Panc1 (cell line): ENCODE data around the gene DNER. TPM values are rescaled to one million over a fixed set of nuclear protein-coding genes. Genes with fewer than 3 reads are reported as not detected.

Experiments used
- ATAC-seq: fragments of 200-7000 bp; cut with Tn5 transposase; 2 replicates; pipeline ENCODE4 v1.9.1; 2020; ENCODE audit warnings: mild to moderate bottlenecking, moderate library complexity
- BruUV-seq: library from RNA; stranded (reverse); fragments of 400-500 nt; replicated peaks from 2 replicates; lab custom pipeline; 2021; lab: Mats Ljungman, UMichigan
- CTCF ChIA-PET: fragments of 300-600 bp; sonication (Branson Sonifier 250); formaldehyde crosslinking; loops from one replicate; lab custom pipeline; 2022; ENCODE audit warnings: antibody characterized with exemption; lab: Charles Lee
- POLR2A ChIA-PET: fragments of 300-600 bp; sonication (Branson Sonifier 250); formaldehyde crosslinking; loops from one replicate; lab custom pipeline; 2022; ENCODE audit warnings: antibody characterized with exemption; lab: Charles Lee
- DNase-seq: peaks from one replicate; pipeline ENCODE4 v3.0.0-alpha.2; 2010; ENCODE audit warnings: low read depth, low spot score
- H3K27ac ChIP-seq: 2 replicates; pipeline ENCODE4 v1.5.1; 2011; ENCODE audit warnings: mild to moderate bottlenecking, low read length, inconsistent platforms
- H3K27me3 ChIP-seq: fragments of 200-500 bp; sonication (Bioruptor generic); 2 replicates; pipeline ENCODE4 v1.6.0; 2014; ENCODE audit warnings: low read length, inconsistent platforms; ENCODE audit not compliant: control insufficient read depth, insufficient read depth
- H3K36me3 ChIP-seq: fragments of 200-500 bp; sonication (Bioruptor generic); 2 replicates; pipeline ENCODE4 v1.5.1; 2014; ENCODE audit warnings: inconsistent platforms, mild to moderate bottlenecking, low read length, moderate library complexity; ENCODE audit not compliant: control insufficient read depth, insufficient read depth
- H3K4me1 ChIP-seq: 2 replicates; pipeline ENCODE4 v1.5.1; 2011; ENCODE audit warnings: inconsistent platforms, mild to moderate bottlenecking, low read length, moderate library complexity; ENCODE audit not compliant: control insufficient read depth, insufficient read depth
- H3K4me3 ChIP-seq, 2 experiments: 2 replicates each; pipeline ENCODE4 v1.5.1; 2011 to 2012; ENCODE audit warnings: low read depth in 2 of 2, low read length in 2 of 2, mild to moderate bottlenecking in 2 of 2, inconsistent platforms in 1 of 2, moderate library complexity in 1 of 2
- H3K9me3 ChIP-seq: fragments of 200-500 bp; sonication (Bioruptor generic); 2 replicates; pipeline ENCODE4 v1.5.1; 2014; ENCODE audit warnings: low read depth, mild to moderate bottlenecking, inconsistent platforms, low read length, moderate library complexity; ENCODE audit not compliant: control insufficient read depth, insufficient read depth
- CTCF ChIP-seq: fragments of 450-650 bp; IDR thresholded peaks from 2 replicates; pipeline ENCODE4 v1.5.1; 2017; ENCODE audit warnings: mild to moderate bottlenecking
- POLR2AphosphoS5 ChIP-seq: IDR thresholded peaks from 2 replicates; pipeline ENCODE4 v1.6.1; 2012; ENCODE audit warnings: mild to moderate bottlenecking, low read depth, low read length, moderate library complexity
- REST ChIP-seq, 2 experiments: IDR thresholded peaks; 2 replicates each; pipeline ENCODE4 v1.6.1; 2011 to 2012; ENCODE audit warnings: low read depth in 2 of 2, control low read depth in 1 of 2, low read length in 1 of 2, mild to moderate bottlenecking in 1 of 2, moderate library complexity in 1 of 2; ENCODE audit not compliant: insufficient read depth in 1 of 2
- SIN3A ChIP-seq: IDR thresholded peaks from 2 replicates; pipeline ENCODE4 v1.6.1; 2012; ENCODE audit warnings: low read depth, mild to moderate bottlenecking, low read length, moderate library complexity, borderline replicate concordance; ENCODE audit not compliant: insufficient read depth
- TCF7L2 ChIP-seq: IDR thresholded peaks from 2 replicates; pipeline ENCODE4 v1.6.1; 2011; ENCODE audit warnings: mild to moderate bottlenecking, low read depth, low read length, inconsistent platforms
- in situ Hi-C: cut with HindIII; loops from 2 replicates; pipeline ENCODE4 v1.10.0; 2016; ENCODE audit warnings: low sequenced_read_pairs, low pct_unique_long_range_greater_than_20kb
- intact Hi-C: fragments of 100-400 bp; cut with micrococcal nuclease; formaldehyde crosslinking; loops from one replicate; pipeline ENCODE4 v1.10.0; 2022; ENCODE audit not compliant: unreplicated experiment
- total RNA-seq: library from RNA; stranded (reverse); gene quantifications from one replicate; pipeline ENCODE4 v1.2.1, GENCODE V29; 2021; ENCODE audit not compliant: unreplicated experiment

The DNER gene
- total RNA-seq, 1 experiment from 2014 or later, result 0.31 TPM

- H3K27ac ChIP-seq, result no peak overlapping the region
- ATAC-seq, result no peak
These were observed 72.0 kb downstream of the DNER start for GRCh38 chr2:229642371-229642770.

GRCh38 chr2:229641676-229642075, 72.7 kb downstream of the DNER start:
- ATAC-seq (no peak), DNase-seq (no peak)
- Histone ChIP-seq H3K27ac (no peak overlapping the region), H3K9me3 (no peaks in the 10 kb centered on the region), H3K36me3 (no peaks in the 10 kb centered on the region), H3K4me1 (no peaks in the 10 kb centered on the region; the same call in 1 of the 2 replicates), H3K4me3 (no peak overlapping the region), H3K27me3 (peaks cover 14% of the 10 kb centered on the region)
- intact Hi-C loops, result no loop called here
- POLR2A ChIA-PET, result no interaction called here
- CTCF ChIA-PET, result interaction anchor here (0.5 kb wide), 1 partner anchor 1823 kb away, joined by 3 read pairs; the partner anchor contains the start of gene NCL
- TF ChIP-seq POLR2AphosphoS5 (no peak), CTCF (peak; percentile 13; the same call in 1 of the 2 replicates)
- in situ Hi-C loops, result no loop called here
- no TSS peak for BruUV-seq

More at GRCh38 chr2:229642371-229642770, 72.0 kb downstream of the DNER start:
- no peaks in the 10 kb centered on the region; the same call in 1 of the 2 replicates for H3K4me1 ChIP-seq
- no peak for DNase-seq
- POLR2A ChIA-PET, result no interaction called here
- no peak overlapping the region for H3K4me3 ChIP-seq
- in situ Hi-C loops, result no loop called here
- no peaks in the 10 kb centered on the region for H3K36me3 ChIP-seq
- CTCF ChIA-PET, result no interaction called here
- intact Hi-C loops, result no loop called here
- no TSS peak for BruUV-seq
- peaks cover 13% of the 10 kb centered on the region for H3K27me3 ChIP-seq
- TF ChIP-seq POLR2AphosphoS5 (no peak), TCF7L2 (no peak), REST (IDR thresholded peaks at IDR 0.05; ENCODE audit: insufficient read depth in 1 of 2, low read depth in 2 of 2, low read length in 1 of 2) (no peak), SIN3A (no peak), CTCF (no peak)
- no peaks in the 10 kb centered on the region for H3K9me3 ChIP-seq
